Measurements from ENCODE around the gene CAPZA1. TPM values are rescaled to one million over a fixed set of nuclear protein-coding genes. Genes with fewer than 3 reads are reported as not detected.

CAPZA1 gene
- total and polyA plus RNA-seq, 2 of the 8 experiments (the other 6 are each of a cell fraction or from before 2014, with no cell fraction given) = 48.9 to 107 TPM

GRCh38 chr1:112699425-112700144 lies 80.0 kb downstream of the CAPZA1 start (continued):
- TF ChIP-seq GTF2F1 (IDR thresholded peaks at IDR 0.05; ENCODE audit: borderline replicate concordance, low read depth, low read length) (no peak), ATF3 (IDR thresholded peaks at IDR 0.05; ENCODE audit: insufficient read depth, low read depth, low read length) (no peak), RXRA (IDR thresholded peaks at IDR 0.05; ENCODE audit: insufficient read depth, low read depth, low read length) (no peak), BACH1 (IDR thresholded peaks at IDR 0.05; ENCODE audit: low read length) (no peak), CBX5 (IDR thresholded peaks at IDR 0.05; ENCODE audit: low read depth, low read length) (no peak), PHF8 (conservative IDR thresholded peaks at IDR 0.05; ENCODE audit: low read depth, low read length) (no peak), CHD2 (IDR thresholded peaks at IDR 0.05; ENCODE audit: low read length) (no peak), SIRT6 (IDR thresholded peaks at IDR 0.05; ENCODE audit: low read length) (no peak)
